RWPE2 (cell line): ENCODE measurements around the gene DST.
"Not testable (repeated sequence)": the region's sequence is repeated elsewhere in the genome, so short reads cannot be mapped to it uniquely, and the experiment has no call there.

Experiments
- ATAC-seq: fragments of 200-7000 bp; cut with Tn5 transposase; 3 replicates; pipeline ENCODE4 v1.9.1; 2021; ENCODE audit warnings: low read depth
- DNase-seq: peaks from one replicate; pipeline ENCODE4 v3.0.0-alpha.2; 2020; ENCODE audit warnings: low spot score
- H3K27ac ChIP-seq: fragments of 450-650 bp; 2 replicates; pipeline ENCODE4 v1.5.1; 2017; ENCODE audit warnings: mild to moderate bottlenecking; ENCODE audit not compliant: poor library complexity, severe bottlenecking
- H3K27me3 ChIP-seq: fragments of 250-450 bp; sonication (Bioruptor Pico); 2 replicates; pipeline ENCODE4 v1.5.1; 2021; ENCODE audit warnings: mild to moderate bottlenecking, moderate library complexity; ENCODE audit not compliant: insufficient read depth, poor library complexity, severe bottlenecking
- H3K36me3 ChIP-seq: fragments of 250-450 bp; sonication (Bioruptor Pico); 2 replicates; pipeline ENCODE4 v1.5.1; 2020; ENCODE audit warnings: low read depth, mild to moderate bottlenecking, moderate library complexity
- H3K4me1 ChIP-seq: fragments of 250-450 bp; sonication (Bioruptor Pico); 2 replicates; pipeline ENCODE4 v1.5.1; 2021; ENCODE audit warnings: mild to moderate bottlenecking, moderate library complexity; ENCODE audit not compliant: insufficient read depth, poor library complexity, severe bottlenecking
- H3K4me3 ChIP-seq: fragments of 250-450 bp; sonication (Bioruptor Pico); 2 replicates; pipeline ENCODE4 v1.5.1; 2021; ENCODE audit warnings: mild to moderate bottlenecking, moderate library complexity; ENCODE audit not compliant: severe bottlenecking
- H3K9me3 ChIP-seq: fragments of 250-450 bp; sonication (Bioruptor Pico); 2 replicates; pipeline ENCODE4 v1.5.1; 2021; ENCODE audit warnings: mild to moderate bottlenecking, moderate library complexity; ENCODE audit not compliant: severe bottlenecking
- CTCF ChIP-seq: fragments of 450-650 bp; IDR thresholded peaks from one replicate; pipeline ENCODE4 v1.5.1; 2017; ENCODE audit warnings: mild to moderate bottlenecking, moderate library complexity; ENCODE audit not compliant: poor library complexity, severe bottlenecking

Gene DST

DNA sequence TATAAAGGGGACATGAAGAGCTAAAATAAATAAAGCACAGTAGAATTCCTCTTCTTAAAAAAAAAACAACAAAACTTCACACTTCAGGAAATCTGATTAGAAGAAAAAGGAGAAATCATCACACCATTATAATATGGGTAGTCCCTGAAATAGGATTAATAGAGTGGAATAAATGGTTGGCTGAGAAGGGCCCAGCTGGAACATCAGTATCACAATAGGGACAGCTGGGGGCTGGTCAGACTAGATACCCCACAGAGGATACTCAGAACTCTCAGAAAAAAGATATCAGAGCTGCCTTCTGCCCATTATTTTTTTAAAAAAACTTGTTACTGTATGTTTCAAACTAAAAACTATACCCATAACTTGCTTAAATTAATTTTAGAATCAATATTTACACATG, 75.2 kb downstream of the DST start:
- ATAC-seq (no peak), DNase-seq (no peak)
- Histone ChIP-seq H3K27ac (no peak overlapping the region), H3K36me3 (peaks cover 59% of the 10 kb centered on the region), H3K4me1 (no peaks in the 10 kb centered on the region), H3K9me3 (no peaks in the 10 kb centered on the region), H3K4me3 (no peak overlapping the region), H3K27me3 (no peaks in the 10 kb centered on the region)
- TF ChIP-seq CTCF: no peak

- not testable (repeated sequence) for H3K27ac ChIP-seq, ATAC-seq, H3K27me3 ChIP-seq, H3K9me3 ChIP-seq, H3K4me1 ChIP-seq, H3K4me3 ChIP-seq, DNase-seq
- H3K36me3 ChIP-seq: peaks cover 68% of the 10 kb centered on the region
Observed at GRCh38 chr6:56562730-56563129, 80.0 kb downstream of the DST start.

DNA sequence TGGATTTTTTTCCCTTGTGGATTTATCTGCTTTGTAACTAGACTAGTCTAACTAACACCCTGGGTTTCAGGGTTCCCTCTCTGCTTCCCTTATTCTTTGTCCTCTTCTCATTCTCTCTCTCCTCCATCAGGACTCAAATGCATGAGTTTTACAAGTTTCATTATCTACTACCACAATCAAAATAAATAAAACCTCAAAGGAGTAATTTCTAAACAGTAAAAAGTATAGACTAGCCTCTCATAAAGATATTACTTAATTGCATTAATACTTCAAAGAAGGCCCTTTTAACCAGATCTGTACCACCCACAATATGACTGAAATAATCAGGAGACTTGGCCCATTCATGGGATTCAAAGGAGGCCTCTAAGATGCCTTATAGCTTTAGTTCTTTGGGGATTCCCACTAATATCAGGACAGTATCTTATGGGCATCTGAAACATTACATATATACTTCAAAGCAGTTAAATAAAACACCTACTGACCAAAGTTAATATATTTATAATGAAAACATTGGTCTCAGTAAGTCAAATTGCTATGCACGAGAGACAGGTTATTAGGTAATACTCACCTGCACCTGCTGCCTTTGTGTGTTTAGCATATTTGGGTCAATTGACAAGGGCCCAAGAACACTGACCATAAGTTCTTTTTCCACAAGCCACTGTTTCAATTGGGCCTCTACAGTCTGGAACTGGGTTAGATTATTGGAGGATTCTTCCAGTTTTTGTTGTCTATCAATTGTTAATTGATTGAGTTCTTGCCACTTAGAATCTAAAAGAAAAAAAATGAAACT, 85.7 kb downstream of the DST start:
- no peak overlapping the region for H3K4me3 ChIP-seq
- TF ChIP-seq CTCF: no peak
- no peaks in the 10 kb centered on the region for H3K4me1 ChIP-seq
- DNase-seq (no peak), ATAC-seq (no peak)
- no peak overlapping the region for H3K27ac ChIP-seq
- H3K36me3 ChIP-seq: peaks cover 85% of the 10 kb centered on the region
- H3K27me3 ChIP-seq: no peaks in the 10 kb centered on the region
- H3K9me3 ChIP-seq: no peaks in the 10 kb centered on the region

DNA sequence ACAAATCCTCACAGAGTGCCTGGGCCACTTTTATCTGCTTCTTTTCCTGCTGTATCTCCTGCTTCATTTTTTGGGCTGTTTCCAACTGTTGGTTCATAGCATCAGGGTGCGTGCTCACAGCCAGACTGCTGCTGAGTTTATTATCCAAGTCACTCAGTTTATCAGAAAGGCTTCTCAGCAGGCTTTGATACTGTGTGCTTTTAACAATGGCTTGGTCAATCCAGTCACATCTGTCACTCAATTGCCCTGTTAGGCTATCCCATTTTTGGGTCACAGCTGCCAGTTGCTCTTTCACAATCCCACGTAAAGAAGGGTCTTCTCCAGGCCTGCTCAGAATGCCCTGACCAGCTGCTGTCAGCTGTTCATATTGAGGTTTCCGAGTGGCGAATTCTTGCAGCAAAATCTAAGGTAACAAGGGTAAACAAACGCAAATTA, 87.2 kb downstream of the DST start:
- Histone ChIP-seq H3K27me3 (no peaks in the 10 kb centered on the region), H3K4me1 (no peaks in the 10 kb centered on the region), H3K9me3 (no peaks in the 10 kb centered on the region), H3K4me3 (no peak overlapping the region), H3K36me3 (peaks cover 84% of the 10 kb centered on the region), H3K27ac (no peak overlapping the region)
- no peak for ATAC-seq
- no peak for TF ChIP-seq CTCF
- DNase-seq: no peak

GRCh38 chr6:56552187-56553130, 90.2 kb downstream of the DST start:
- no peak overlapping the region for H3K27ac ChIP-seq
- TF ChIP-seq CTCF: no peak
- H3K4me1 ChIP-seq: no peaks in the 10 kb centered on the region
- peaks cover 61% of the 10 kb centered on the region for H3K36me3 ChIP-seq
- no peaks in the 10 kb centered on the region for H3K9me3 ChIP-seq
- no peak overlapping the region for H3K4me3 ChIP-seq
- H3K27me3 ChIP-seq: no peaks in the 10 kb centered on the region
- ATAC-seq (no peak), DNase-seq (no peak)
